ENCODE data around the gene RAB3IL1. TPM values are rescaled to one million over a fixed set of nuclear protein-coding genes. Genes with fewer than 3 reads are reported as not detected.

RAB3IL1 gene
- total RNA-seq, 6 experiments from 2014 or later = 5.3 to 8.8 (median 7.9) TPM

GRCh38 chr11:61914471-61915171, 2.7 kb downstream of the RAB3IL1 start:
- no peaks in the 10 kb centered on the region for H3K9me3 Mint-ChIP-seq
- H3K4me1 Mint-ChIP-seq (ENCODE audit: low read depth) = peaks cover 5% of the 10 kb centered on the region; the same call in 1 of the 2 replicates
- TF ChIP-seq CTCF (IDR thresholded peaks at IDR 0.05) = no peak
- no peak overlapping the region for H3K27ac Mint-ChIP-seq
- DNase-seq = no peak
- H3K27me3 Mint-ChIP-seq (ENCODE audit: insufficient read depth) = peaks cover 3% of the 10 kb centered on the region; the same call in 1 of the 2 replicates
- no peak overlapping the region for H3K4me3 Mint-ChIP-seq
- H3K36me3 Mint-ChIP-seq (ENCODE audit: low read depth) = no peaks in the 10 kb centered on the region

- Mint-ChIP-seq H3K4me1 (ENCODE audit: low read depth) (peaks cover 5% of the 10 kb centered on the region; the same call in 1 of the 2 replicates), H3K9me3 (no peaks in the 10 kb centered on the region), H3K4me3 (no peak overlapping the region), H3K36me3 (ENCODE audit: low read depth) (no peaks in the 10 kb centered on the region), H3K27ac (no peak overlapping the region), H3K27me3 (ENCODE audit: insufficient read depth) (peaks cover 3% of the 10 kb centered on the region; the same call in 1 of the 2 replicates)
- TF ChIP-seq CTCF (IDR thresholded peaks at IDR 0.05) = no peak
- DNase-seq = no peak
These were observed 3.5 kb downstream of the RAB3IL1 start for GRCh38 chr11:61913699-61914395.

- Mint-ChIP-seq H3K4me1 (ENCODE audit: low read depth) (peaks cover 5% of the 10 kb centered on the region; the same call in 1 of the 2 replicates), H3K27me3 (ENCODE audit: insufficient read depth) (peaks cover 3% of the 10 kb centered on the region; the same call in 1 of the 2 replicates), H3K27ac (no peak overlapping the region), H3K36me3 (ENCODE audit: low read depth) (no peaks in the 10 kb centered on the region), H3K9me3 (no peaks in the 10 kb centered on the region), H3K4me3 (no peak overlapping the region)
- no peak for DNase-seq
- TF ChIP-seq CTCF (IDR thresholded peaks at IDR 0.05) = no peak
These were observed 4.2 kb downstream of the RAB3IL1 start for GRCh38 chr11:61912991-61913698.

GRCh38 chr11:61912530-61912898, 4.9 kb downstream of the RAB3IL1 start:
- peaks cover 4% of the 10 kb centered on the region; the same call in 1 of the 2 replicates for H3K27me3 Mint-ChIP-seq (ENCODE audit: insufficient read depth)
- H3K4me3 Mint-ChIP-seq = no peak overlapping the region
- H3K27ac Mint-ChIP-seq = no peak overlapping the region
- no peak for DNase-seq
- no peak for TF ChIP-seq CTCF (IDR thresholded peaks at IDR 0.05)
- H3K36me3 Mint-ChIP-seq (ENCODE audit: low read depth) = no peaks in the 10 kb centered on the region
- no peaks in the 10 kb centered on the region for H3K4me1 Mint-ChIP-seq (ENCODE audit: low read depth)
- no peaks in the 10 kb centered on the region for H3K9me3 Mint-ChIP-seq

GRCh38 chr11:61911701-61912529, 5.5 kb downstream of the RAB3IL1 start:
- DNase-seq = no peak
- Mint-ChIP-seq H3K27ac (no peak overlapping the region), H3K4me1 (ENCODE audit: low read depth) (no peaks in the 10 kb centered on the region), H3K27me3 (ENCODE audit: insufficient read depth) (peaks cover 4% of the 10 kb centered on the region; the same call in 1 of the 2 replicates), H3K36me3 (ENCODE audit: low read depth) (no peaks in the 10 kb centered on the region), H3K4me3 (no peak overlapping the region), H3K9me3 (no peaks in the 10 kb centered on the region)
- no peak for TF ChIP-seq CTCF (IDR thresholded peaks at IDR 0.05)
